Measurements from ENCODE around the gene PGLYRP4.

PGLYRP4 gene

GRCh38 chr1:153358691-153358975 is 10.0 kb upstream of the PGLYRP4 start:
- Histone ChIP-seq H3K4me3 (ENCODE audit: low read length, poor library complexity, severe bottlenecking) (no peak overlapping the region), H3K79me2 (ENCODE audit: insufficient read depth, low read length) (no peaks in the 10 kb centered on the region), H3K9me2 (replicated peaks; ENCODE audit: low read depth, low read length) (no peaks in the 10 kb centered on the region), H3F3A (ENCODE audit: low read depth) (no peaks in the 10 kb centered on the region), H3K4me1 (ENCODE audit: insufficient read depth, low read length, poor library complexity, severe bottlenecking) (no peaks in the 10 kb centered on the region), H2AFZ (ENCODE audit: low read length) (no peak overlapping the region), H4K20me1 (ENCODE audit: insufficient read depth, low read length, poor library complexity, severe bottlenecking) (no peaks in the 10 kb centered on the region), H3K9me3 (ENCODE audit: insufficient read depth, low read depth, low read length) (no peaks in the 10 kb centered on the region), H3K27me3 (ENCODE audit: insufficient read depth, low read length, poor library complexity, severe bottlenecking) (no peaks in the 10 kb centered on the region), H3K36me3 (ENCODE audit: insufficient read depth, low read length) (no peaks in the 10 kb centered on the region), H3K4me2 (ENCODE audit: low read depth, low read length, poor library complexity, severe bottlenecking) (no peak overlapping the region), H3K9ac (ENCODE audit: low read depth, low read length, poor library complexity, severe bottlenecking) (no peak overlapping the region)
- TF ChIP-seq EZH2phosphoT487 (IDR thresholded peaks at IDR 0.05; ENCODE audit: borderline replicate concordance) = no peak
- no peak for TF ChIP-seq CTCF (conservative IDR thresholded peaks at IDR 0.05; ENCODE audit: low read length)

GRCh38 chr1:153357853-153358690 is 9.4 kb upstream of the PGLYRP4 start, which contains the start of gene S100A9:
S100A9 (plus strand) TSS chr1:153357854; CDS start chr1:153358284, 430 bp downstream.
- no peaks in the 10 kb centered on the region for H3F3A ChIP-seq (ENCODE audit: low read depth)

GRCh38 chr1:153357076-153357852 is 8.6 kb upstream of the PGLYRP4 start:
- Histone ChIP-seq H3K4me2 (ENCODE audit: low read depth, low read length, poor library complexity, severe bottlenecking) (no peak overlapping the region), H4K20me1 (ENCODE audit: insufficient read depth, low read length, poor library complexity, severe bottlenecking) (no peaks in the 10 kb centered on the region), H3K9ac (ENCODE audit: low read depth, low read length, poor library complexity, severe bottlenecking) (no peak overlapping the region), H3K4me1 (ENCODE audit: insufficient read depth, low read length, poor library complexity, severe bottlenecking) (no peaks in the 10 kb centered on the region), H3K27me3 (ENCODE audit: insufficient read depth, low read length, poor library complexity, severe bottlenecking) (no peaks in the 10 kb centered on the region), H3K9me3 (ENCODE audit: insufficient read depth, low read depth, low read length) (no peaks in the 10 kb centered on the region), H2AFZ (ENCODE audit: low read length) (no peak overlapping the region), H3F3A (ENCODE audit: low read depth) (no peaks in the 10 kb centered on the region), H3K4me3 (ENCODE audit: low read length, poor library complexity, severe bottlenecking) (no peak overlapping the region), H3K9me2 (replicated peaks; ENCODE audit: low read depth, low read length) (no peaks in the 10 kb centered on the region), H3K36me3 (ENCODE audit: insufficient read depth, low read length) (no peaks in the 10 kb centered on the region), H3K79me2 (ENCODE audit: insufficient read depth, low read length) (no peaks in the 10 kb centered on the region)
- TF ChIP-seq EZH2phosphoT487 (IDR thresholded peaks at IDR 0.05; ENCODE audit: borderline replicate concordance) (no peak), CTCF (conservative IDR thresholded peaks at IDR 0.05; ENCODE audit: low read length) (no peak)

More at GRCh38 chr1:153357853-153358690, 9.4 kb upstream of the PGLYRP4 start, which contains the start of gene S100A9:
- no peaks in the 10 kb centered on the region for H3K9me2 ChIP-seq (replicated peaks; ENCODE audit: low read depth, low read length)
- H3K4me2 ChIP-seq (ENCODE audit: low read depth, low read length, poor library complexity, severe bottlenecking) = no peak within 1 kb of the TSS
- no peak within 1 kb of the TSS for H3K4me3 ChIP-seq (ENCODE audit: low read length, poor library complexity, severe bottlenecking)
- no peaks in the 10 kb centered on the region for H4K20me1 ChIP-seq (ENCODE audit: insufficient read depth, low read length, poor library complexity, severe bottlenecking)
- no peak within 1 kb of the TSS for H2AFZ ChIP-seq (ENCODE audit: low read length)
- TF ChIP-seq CTCF (conservative IDR thresholded peaks at IDR 0.05; ENCODE audit: low read length) (no peak), EZH2phosphoT487 (IDR thresholded peaks at IDR 0.05; ENCODE audit: borderline replicate concordance) (no peak)
- H3K9ac ChIP-seq (ENCODE audit: low read depth, low read length, poor library complexity, severe bottlenecking) = no peak within 1 kb of the TSS
- H3K36me3 ChIP-seq (ENCODE audit: insufficient read depth, low read length) = no peaks in the 10 kb centered on the region
- H3K79me2 ChIP-seq (ENCODE audit: insufficient read depth, low read length) = no peaks in the 10 kb centered on the region
- no peaks in the 10 kb centered on the region for H3K27me3 ChIP-seq (ENCODE audit: insufficient read depth, low read length, poor library complexity, severe bottlenecking)
- no peaks in the 10 kb centered on the region for H3K4me1 ChIP-seq (ENCODE audit: insufficient read depth, low read length, poor library complexity, severe bottlenecking)
- H3K9me3 ChIP-seq (ENCODE audit: insufficient read depth, low read depth, low read length) = no peaks in the 10 kb centered on the region
